GM08714 (cell line): Measurements from ENCODE around the gene HTR7.

Experiments used
- H3K4me3 ChIP-seq: fragments of 200-500 bp; sonication (Bioruptor generic); 2 replicates; pipeline ENCODE4 v1.5.1; 2014; ENCODE audit warnings: mild to moderate bottlenecking, low read length, inconsistent platforms
- ZNF274 ChIP-seq: IDR thresholded peaks from 2 replicates; pipeline ENCODE4 v1.6.1; 2012; ENCODE audit warnings: mild to moderate bottlenecking, low read depth, low read length

Gene HTR7

DNA sequence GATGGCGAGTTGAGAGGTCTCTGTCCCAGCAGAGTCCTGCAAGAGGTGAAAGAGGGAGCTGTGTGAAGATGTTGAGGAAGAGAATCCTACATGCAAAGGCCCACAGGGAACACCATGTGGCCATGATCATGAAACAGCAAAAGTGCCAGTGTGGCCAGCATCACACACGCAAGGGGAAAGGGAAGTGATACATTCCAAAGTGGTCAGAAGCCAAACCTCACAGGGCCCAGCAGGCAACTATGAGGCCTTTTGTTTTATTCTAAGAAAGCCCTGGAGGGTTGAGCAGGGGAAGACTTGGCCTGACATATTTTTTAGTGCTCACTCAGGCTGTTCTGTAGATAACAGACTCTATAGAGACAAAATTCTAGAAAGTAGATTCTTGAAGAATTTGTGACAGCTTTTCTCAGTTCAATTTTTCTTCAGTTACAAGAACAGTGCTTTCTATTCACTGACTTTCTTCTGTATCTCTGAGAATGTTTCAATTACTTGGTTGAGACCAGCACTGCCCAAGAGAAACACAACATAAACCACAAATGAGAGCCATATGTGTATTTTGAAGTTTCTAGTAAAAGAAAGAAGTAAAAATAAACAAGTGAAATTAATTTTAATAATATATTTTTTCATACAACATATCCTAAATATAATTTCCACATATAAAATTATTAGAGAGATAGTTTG, 82.3 kb downstream of the HTR7 start:
- TF ChIP-seq ZNF274, result no peak
- H3K4me3 ChIP-seq, result no peak overlapping the region

DNA sequence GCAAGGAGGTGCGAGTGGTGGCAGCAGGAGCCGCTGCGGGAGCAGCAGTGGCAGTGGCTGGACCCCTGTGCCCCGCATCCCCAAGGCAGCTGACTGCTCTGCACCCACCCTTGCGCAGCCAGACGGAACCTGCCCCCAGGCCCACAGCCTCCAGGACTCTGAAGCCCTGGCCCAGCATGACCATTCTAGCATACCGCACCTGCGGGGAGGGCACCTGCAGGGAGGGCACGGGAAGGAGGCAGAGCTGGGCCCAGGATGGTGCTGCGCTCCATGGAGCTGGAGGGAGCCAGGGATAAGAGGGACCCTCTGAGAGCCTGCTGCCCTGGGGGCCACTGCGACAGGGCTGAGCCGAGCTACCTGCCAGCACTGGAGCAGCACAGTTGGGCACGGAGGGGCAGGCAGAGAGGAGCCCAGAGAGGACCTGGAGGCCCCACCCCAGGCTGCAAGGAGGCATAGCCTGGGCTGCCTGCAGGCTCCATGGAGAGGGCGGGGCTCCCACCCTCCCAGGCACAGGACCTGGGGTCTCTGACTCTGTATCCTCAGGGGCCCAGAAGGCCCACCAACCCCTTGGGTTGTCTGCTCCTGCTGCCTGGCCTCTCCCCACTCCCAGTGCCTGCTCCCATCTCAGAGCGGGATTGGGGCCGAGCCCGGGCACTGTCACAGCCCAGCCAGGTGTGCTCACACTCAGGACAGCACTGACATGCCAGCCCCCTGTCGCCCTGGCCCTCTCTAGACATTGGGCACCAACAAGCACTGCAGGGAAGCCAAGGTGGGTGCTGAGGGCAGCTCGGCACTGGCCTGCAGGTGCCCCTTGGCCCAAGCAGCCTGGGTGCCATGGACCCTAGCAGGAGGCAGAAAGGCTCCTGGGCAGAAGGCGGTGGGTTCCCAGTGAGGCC, 87.6 kb downstream of the HTR7 start:
- no peak for TF ChIP-seq ZNF274
- no peak overlapping the region for H3K4me3 ChIP-seq

DNA sequence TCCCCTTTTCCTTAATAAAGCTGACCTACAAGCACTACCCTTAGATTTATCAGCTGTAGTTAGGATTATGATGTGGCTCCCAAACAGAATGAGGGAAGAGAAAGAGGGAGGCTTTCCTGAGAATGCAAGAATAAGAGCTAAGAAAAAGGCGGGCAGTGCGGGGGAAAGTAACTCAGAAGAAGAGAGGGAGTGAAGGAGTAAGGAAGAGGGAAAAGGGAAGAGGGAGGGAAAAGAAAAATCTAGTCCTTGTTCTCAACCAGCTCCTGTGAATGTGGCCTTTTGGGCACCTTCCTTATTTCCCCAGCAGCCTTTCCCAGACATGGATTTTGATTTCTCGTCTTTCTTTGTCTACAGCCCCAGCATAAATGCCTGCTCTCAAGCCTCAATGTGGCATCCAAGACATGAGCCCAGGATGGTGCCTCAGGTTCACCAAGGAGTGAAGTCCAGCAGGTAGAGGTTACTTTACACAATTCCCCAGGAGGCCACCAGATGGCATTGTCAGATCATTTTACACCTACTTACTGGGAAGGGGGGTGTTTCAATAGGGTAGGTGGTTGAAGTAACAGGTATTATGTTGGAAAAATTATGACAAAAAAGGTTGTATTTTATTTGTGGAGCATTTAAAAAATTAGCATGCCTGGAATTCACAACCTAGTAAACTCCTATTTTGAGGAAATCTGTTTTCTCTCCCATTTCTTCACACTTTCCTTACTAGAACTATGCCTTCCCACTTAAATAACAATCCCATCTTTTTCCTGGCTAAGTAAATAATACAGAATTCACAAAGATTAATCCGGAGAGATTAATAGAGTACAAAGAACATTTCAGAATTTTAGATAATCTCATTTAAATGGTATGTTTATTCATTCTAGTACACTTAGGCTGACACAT, 106.5 kb downstream of the HTR7 start:
- no peak for TF ChIP-seq ZNF274
- H3K4me3 ChIP-seq, result no peak overlapping the region

DNA sequence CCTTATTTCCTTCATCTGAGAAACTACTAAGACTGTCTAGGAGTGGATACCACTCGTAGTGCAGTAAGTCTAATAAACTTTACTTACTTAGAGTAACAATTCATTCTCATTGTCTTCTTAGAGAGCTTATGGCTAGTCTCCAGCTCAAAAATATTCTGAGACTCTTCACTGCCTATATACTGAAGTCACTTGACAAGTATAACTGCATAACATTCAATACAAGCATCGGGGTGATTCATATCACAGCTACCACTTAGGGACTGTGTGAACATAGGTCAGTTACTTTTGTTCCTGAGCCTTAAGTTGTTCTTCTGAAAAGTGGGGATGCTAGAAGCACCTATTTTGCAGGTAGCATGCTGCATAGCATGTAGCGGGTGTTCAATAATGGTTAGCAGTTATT, 111.0 kb downstream of the HTR7 start:
- no peak for TF ChIP-seq ZNF274
- H3K4me3 ChIP-seq, result no peak overlapping the region

DNA sequence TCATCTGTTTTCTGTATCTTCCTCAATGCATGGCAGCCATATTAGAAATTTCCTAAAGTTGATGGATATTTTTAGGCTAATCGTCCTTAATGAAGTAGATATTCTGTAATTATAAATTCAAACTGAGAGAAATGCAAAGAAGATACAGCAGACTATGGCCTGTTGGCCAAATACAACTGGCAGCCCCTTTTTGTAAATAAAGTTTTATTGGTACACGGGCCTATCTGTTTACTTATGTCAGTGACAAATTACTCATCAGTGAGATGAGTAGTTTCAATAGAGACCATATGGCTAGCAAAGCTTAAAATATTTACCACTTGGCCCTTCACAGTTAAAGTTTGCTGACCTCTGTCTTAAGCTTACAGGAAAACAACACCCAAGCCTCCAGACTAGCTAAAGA, 112.3 kb downstream of the HTR7 start:
- H3K4me3 ChIP-seq, result no peak overlapping the region
- TF ChIP-seq ZNF274, result no peak

DNA sequence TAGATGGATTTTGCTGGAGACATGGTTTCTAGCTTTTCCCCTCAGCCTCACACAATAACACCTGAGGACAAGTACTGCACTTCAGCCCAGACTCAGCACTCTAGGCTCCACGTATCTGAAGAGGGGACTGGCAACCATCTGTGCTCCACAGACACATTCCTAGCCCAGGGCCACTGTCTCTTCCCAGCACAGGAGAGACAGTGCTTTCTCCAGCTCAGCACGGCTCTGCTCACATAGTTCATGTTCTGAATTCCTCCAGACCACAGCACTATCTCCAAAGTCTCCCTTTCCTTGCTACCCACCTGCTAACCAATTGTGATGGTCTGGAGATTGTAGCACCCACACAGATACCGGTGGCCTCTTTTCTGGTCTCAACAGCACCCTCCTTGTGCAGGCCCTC, 114.5 kb downstream of the HTR7 start:
- H3K4me3 ChIP-seq, result no peak overlapping the region
- no peak for TF ChIP-seq ZNF274

DNA sequence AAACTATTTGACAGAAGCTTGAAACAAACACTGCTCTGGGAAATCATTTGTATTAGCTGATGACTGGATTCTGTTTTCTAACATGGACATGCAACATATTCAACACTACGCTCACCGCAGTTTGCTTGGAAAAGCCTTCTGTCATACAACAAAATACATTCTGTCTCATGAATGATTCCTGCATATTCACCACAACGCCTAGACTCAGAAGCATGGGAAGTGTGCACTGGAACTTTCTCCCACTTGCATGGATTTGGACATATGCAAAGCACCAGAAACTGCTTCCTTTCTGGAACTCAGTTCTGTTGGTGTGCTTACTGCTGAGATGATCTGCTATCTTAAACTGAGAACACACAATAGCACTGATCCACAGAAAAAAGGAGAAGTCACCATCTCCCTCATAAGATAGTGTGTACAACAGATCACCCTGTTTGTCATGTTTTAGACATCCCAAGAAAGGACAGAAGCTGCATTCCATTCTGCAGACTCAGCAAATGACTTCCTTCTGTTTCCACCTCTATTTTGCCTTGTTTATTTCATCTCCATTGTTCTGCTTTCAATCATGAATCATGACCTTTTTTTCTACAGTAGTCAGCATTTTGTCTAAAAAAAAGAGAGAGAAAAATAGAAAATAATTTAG, 115.8 kb downstream of the HTR7 start:
- no peak for TF ChIP-seq ZNF274
- H3K4me3 ChIP-seq, result no peak overlapping the region

- TF ChIP-seq ZNF274, result no peak
- no peak overlapping the region for H3K4me3 ChIP-seq
These were observed 117.6 kb downstream of the HTR7 start for GRCh38 chr10:90740265-90740664.

GRCh38 chr10:90738885-90739284, 119.0 kb downstream of the HTR7 start:
- TF ChIP-seq ZNF274, result no peak
- no peak overlapping the region for H3K4me3 ChIP-seq

DNA sequence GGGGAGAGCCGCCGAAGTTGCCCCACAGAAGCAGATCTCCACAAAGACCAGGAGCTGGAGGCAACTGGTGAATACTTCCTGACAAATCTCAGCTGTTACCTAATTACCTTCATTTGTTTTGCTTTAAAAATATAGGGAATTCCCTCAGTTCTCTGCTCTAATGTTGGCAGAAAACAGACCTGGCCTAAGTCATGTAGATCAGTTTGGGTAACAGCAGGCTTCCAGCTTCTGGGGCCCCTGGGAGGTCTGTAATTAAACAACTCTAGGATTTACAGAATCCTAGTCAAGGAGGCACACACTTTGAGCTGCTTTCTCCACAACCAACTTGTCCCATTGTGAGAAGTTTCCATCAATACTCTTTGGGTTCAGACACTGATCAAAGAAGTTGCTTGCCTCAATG, 123.4 kb downstream of the HTR7 start:
- no peak overlapping the region for H3K4me3 ChIP-seq
- no peak for TF ChIP-seq ZNF274

- no peak overlapping the region for H3K4me3 ChIP-seq
- TF ChIP-seq ZNF274, result no peak
These were observed 125.3 kb downstream of the HTR7 start for GRCh38 chr10:90732581-90732980.

- TF ChIP-seq ZNF274, result no peak
These were observed 134.3 kb downstream of the HTR7 start for GRCh38 chr10:90723416-90724068.

DNA sequence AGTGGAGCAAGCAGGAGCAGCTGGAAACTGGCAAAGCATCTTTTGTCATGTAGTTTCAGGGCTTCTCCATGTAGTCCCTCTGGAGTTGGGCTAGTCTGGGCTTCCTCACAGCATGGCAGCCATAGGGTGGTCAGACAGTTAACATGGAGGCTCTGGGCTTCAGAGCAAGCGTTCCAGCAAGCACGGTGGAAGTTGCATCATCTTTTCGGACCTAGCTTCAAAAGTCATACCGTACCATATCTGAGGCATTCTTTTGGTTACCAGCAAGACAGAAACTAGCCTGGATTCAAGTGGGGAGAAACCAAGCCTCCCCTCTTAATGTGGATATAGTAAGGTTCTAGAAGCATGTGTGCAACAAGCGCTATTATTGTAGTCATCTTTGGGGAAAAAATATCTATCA, 135.0 kb downstream of the HTR7 start:
- no peak overlapping the region for H3K4me3 ChIP-seq
- no peak for TF ChIP-seq ZNF274

More at GRCh38 chr10:90723416-90724068, 134.3 kb downstream of the HTR7 start:
- no peak overlapping the region for H3K4me3 ChIP-seq
